Measurements from ENCODE around the gene NFYA.

NFYA gene

DNA sequence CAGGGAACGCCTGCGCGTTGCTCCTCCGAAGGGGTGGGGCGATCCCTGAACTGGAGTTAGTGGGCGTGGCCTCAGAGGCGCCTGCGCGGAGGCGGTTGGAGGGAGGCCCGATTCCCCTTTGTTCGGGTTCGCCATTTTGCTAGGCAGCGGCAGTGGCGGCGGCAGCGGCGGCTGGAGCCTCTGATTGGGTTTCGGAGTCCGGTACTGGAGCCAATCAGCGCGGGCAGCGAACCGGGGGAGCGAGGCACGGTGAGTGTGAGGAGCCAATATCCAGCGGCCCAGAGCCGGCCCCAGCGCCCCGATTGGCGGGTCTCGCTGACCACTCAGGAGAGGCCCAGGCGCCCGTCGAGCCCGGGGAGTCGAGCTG lies at the start of gene NFYA:
NFYA (plus strand) TSS at position 139 of the 367 bp plus-strand sequence. CDS start 6,116 bp downstream, outside the sequence.
- peak in 1 of 2 donors; percentile 100 for DNase-seq

DNA sequence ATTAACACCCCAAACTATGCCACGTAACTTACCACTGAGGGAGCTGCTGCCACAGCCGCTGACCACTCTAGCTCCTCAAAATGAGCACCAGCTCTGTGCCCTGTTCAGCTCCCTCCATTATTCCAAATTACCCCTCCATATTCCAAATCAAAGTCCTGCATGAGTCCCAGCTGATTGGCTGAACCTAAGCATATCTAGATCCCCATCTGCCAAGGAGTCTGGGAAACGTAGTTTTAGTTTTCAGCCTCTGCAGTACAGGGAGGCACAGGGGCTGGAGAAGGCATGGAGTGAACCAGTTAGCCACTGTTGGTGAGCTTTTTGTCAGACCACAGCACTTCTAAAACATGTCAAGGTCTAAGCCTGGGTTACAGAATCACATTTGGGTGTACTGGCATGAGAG lies 49.7 kb upstream of the NFYA start:
- no peak for DNase-seq

DNA sequence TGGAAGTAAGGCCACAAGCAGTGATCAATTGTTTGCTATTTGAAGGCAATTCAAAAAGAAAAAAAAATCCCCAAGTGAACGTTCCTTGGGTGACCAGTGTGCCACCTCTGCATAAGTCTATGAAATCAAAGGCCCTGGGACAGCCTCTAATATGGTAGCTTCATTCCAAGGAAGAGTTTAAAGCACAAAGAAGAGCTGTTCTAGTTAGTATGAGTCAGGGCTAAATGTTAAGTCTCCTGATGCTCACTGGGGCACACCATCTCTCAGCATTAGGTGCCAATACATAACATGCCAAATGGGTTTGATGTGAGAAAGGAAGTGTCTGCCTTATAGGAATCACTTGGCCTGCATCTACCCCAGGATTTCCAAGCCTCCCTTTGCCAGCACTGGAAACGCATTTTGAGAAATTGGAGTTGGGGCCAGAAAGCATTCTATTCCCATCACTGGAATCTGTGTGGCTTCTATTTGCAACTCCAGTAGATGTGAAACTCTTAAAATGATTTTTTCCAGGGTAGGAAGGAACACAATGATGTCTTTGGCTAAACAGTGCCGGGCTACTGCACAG lies 46.7 kb upstream of the NFYA start:
- no peak for DNase-seq

DNA sequence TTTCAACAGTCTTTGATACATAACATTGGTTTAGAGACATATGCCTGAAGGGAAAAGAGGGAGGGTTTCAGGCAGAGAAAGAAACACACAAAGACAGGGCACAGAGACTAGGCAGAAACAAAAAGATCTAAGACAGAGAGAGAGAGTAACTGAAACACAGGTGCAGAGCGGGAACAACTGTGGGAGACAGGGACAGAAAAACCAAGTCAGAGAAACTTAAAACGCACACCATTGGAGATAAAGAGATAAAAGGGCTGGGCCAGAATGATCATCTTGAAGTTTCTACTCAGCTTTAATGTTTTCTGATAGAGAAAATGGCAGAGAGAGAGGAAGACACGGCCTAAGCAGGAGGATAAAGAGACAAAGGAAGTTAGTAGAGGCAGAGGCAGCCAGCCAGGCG lies 45.5 kb upstream of the NFYA start:
- DNase-seq = no peak

DNA sequence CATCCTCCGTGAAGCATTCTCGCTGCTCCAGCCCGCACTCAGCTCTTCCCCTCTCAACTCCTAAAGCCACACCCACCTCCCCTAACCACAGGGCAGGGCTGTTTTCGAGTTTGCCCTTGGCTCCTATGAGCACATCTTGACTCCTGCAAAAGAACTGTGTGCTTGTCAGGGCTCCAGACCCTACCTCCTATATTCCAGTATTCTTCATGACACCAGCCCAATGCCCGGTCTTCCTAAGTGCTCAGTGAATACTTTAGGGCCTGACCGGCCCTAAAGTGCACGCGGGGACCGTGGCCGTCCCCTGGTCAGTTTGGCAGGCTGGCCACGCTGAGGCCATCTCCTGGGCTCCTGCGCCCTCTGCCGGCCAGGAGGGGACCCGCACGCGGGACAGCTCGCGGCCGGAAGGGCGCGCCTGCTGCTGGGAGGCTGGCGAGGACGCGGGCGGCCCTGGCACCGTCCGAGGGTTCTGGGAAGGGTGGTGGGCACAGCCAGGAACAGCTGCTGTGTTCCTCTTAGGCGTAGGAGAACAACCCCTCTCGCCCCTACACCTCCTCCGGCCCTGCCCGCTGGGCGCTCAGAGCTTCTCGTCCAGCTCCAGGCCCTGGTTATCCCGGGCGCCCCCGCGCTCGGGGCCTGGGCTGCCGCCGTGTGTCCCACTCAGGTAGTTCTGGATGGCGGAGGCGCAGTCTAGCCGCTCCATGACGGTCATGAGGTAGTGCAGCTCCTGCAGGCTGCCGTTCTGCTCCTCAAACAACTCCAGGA lies 44.8 kb upstream of the NFYA start:
- DNase-seq = peak; percentile 61 to 69

- no peak for DNase-seq
These were observed 44.0 kb upstream of the NFYA start for GRCh38 chr6:41028561-41029412.

DNA sequence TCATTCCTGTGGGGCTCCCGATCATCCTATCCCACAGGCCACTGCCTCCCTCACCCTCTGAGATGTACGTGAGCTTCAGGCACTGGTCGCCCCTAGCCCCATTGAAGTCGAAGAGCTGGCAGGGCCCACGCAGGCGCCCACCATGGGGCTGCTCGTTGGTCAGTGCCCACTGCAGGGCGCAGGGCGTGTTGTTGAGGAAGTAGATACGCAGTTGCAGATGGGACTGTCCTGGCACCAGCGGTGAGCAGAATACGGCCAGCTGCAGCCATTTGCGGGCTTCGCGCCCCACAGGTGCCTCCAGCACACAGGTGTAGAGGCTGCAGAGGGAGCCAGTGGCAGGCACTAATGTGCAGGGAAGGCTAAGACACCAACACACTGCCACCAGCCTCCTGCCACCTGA lies 39.9 kb upstream of the NFYA start:
- no peak for DNase-seq

DNA sequence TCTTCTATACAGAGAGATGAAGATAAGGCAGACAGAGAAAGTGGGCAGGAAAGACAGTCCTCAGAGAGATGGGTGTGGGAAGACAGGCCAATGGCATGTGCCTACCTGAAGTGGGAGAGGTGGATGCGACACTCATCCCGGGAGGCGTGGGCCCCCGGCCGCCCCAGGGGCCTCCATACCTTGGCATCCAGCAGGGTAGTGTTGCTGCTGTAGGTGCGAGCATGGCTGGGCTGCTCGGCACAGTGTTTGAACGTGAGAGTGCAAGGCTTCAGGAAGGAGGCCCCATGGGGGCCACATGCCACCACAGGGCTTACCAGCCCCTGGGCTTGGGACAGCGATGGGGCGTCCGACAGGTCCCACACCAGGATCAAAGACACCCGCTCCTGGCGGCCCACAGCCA lies 39.0 kb upstream of the NFYA start:
- no peak for DNase-seq

GRCh38 chr6:41036186-41036585 lies 36.6 kb upstream of the NFYA start:
- DNase-seq = no peak

DNA sequence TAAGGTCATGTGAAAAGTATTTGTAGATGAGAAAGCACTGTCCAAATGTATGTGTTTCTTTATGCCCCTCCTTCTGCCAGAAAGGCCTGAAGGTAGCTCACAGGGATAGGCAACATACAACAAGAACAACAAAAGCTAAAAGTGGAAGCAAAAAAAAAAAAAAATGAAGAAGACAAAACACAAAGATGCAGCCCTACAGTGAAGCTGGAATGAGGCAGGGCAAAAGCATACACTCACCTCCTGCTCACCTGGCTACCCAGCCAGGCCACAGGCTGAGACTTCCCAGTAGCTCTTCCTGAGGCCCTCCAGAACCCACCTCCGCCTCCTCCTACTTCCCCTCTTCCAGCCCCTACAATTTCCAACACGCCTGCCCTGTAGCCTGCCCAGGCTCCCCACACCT lies 36.2 kb upstream of the NFYA start:
- DNase-seq = no peak

DNA sequence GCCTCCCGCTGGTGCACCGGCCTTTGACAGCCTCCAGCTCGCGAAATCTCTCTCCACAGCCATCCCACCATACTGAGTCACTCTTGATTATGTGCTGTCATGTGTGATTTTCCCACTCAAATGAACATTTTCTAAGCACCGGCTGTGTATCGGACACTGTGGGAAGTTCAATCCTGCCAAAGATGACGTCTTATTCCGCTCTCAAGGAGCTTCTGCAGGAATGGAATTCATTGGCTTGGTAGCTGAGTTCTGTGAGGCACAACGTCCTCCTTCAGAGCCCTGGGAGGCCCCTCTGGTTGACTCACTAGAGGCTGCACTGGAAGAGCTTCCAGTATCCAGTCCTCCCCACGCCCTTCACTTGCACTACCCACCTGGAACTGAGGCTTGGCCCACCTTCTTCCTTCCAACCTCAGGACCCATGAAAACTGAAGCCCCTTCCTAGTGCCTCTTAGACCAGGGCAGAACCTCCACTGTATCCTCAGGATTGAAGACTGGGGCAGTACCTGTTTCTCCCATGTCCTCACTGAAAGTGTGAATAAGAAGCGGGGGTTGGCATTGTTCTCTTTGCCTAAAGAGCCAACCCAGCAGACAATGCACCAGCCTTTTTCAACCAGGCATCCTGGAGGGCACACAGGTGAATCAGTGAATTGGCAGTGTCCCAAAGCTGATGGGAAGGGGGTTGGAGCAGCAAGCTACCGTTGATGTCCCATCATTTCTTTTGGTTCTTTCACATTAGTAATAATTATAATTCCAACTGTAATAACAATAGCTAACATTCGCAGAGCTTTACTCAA lies 35.5 kb upstream of the NFYA start:
- DNase-seq = no peak

DNA sequence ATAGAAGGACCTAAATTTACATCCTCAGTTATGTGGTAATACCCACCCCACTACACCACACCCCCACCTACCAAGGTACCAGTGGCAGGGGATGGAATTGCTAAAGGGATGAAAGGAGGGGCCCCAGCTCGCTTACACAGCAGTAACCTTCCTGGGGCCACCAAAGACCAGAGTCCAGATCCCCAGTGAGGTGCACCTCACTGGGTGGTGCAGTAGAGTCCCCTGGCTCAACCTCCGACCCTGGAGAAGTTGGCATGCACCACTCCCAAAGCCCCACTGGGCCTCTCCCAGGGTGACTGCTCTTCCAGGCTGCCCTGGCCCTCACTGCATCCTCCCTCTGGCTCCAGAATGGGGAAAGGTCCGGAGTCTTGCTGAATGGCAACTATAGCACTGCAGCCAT lies 34.6 kb upstream of the NFYA start:
- no peak for DNase-seq

GRCh38 chr6:41039060-41039998 lies 33.4 kb upstream of the NFYA start, which contains the start of gene UNC5CL:
TSS of gene UNC5CL (minus strand) at chr6:41039221. CDS start at chr6:41035074, 4,147 bp downstream.
- peak; percentile 50 to 64 for DNase-seq

GRCh38 chr6:41040101-41040939 lies 32.5 kb upstream of the NFYA start:
- DNase-seq = no peak

DNA sequence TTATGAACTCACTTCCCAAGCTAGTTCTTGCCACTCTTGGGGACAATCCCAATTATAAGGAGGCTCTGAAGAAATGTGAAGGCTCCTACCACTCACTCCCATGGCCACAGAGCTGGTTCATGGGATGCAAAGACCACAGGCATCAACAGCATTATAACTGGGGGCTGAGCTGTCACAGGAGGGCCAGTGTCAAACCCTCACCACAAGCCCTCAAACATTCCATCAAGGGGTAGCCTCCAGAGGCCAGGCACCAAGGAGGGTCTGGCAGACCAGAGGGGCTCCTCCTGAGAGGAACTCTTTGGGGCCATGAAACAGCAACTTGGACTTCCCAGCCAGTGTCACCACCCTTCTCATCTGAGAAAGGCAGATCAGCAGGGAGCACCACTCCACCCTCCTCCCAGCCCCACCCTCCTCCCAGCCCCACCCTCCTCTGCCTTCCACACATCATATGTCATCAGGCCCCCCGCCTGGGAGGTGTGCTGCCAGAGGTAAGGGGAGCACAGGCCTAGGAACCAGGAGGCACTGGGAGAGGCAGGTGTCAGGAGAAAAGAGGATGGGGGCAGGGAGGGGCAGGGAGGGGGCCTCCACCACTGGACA lies 31.7 kb upstream of the NFYA start:
- no peak for DNase-seq

GRCh38 chr6:41042226-41043055 lies 30.3 kb upstream of the NFYA start, which contains the start of gene TSPO2:
TSS of gene TSPO2 (plus strand) at chr6:41042467. CDS start at chr6:41042986, 519 bp downstream.
- DNase-seq = no peak

DNA sequence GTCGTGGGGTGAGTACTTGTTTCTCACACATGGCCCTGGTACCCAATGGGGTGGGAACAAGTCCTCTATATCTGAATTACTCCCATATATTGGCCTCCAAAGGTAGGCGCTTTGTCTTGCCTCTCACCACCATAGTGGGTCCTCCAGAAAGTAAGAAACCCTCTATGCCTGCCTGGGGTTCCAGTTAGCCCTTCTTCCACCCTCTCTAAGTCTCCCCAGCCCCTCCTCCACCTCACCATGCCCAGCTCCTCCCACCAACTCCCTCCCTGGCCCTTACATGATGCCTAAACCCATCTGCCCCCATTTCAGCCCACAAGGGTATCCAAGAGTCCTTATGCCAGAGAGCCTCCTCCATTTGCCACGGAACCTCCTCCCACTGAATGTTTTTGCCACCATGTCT lies 29.6 kb upstream of the NFYA start:
- no peak for DNase-seq

DNA sequence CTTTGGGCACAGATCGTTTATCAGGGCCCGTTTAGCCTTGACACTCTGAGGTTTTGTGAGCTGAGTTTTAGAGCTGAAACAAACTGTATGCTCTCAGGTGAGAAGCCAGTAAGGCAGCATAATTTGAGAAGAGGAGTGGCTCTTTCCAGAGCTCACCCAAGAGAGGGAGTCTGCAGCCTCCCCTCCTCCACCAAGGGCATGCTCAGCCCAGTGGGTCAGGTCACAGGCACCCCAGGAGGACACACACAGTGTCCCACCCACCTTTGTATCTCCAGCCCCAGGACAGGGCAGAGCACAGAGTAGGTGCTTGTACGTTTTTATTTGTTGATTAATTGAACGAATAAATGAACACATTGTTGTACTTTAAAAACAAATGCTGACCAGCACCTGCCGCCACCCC lies 27.1 kb upstream of the NFYA start:
- DNase-seq = no peak

GRCh38 chr6:41046084-41046483 lies 26.7 kb upstream of the NFYA start:
- no peak for DNase-seq

All from activated CD4-positive, alpha-beta T cell treated with anti-CD3 and anti-CD28 coated beads for 4 hours (primary cell).